Activated naive CD4-positive, alpha-beta T cell treated with anti-CD3 and anti-CD28 coated beads, Interleukin-2, amount 50 U/mL, for 24 hours (primary cell): ENCODE measurements around the gene QRFP.

Source experiments
- H3K27ac Mint-ChIP-seq: one replicate; pipeline ENCODE4 v1.8.0; 2021; ENCODE audit warnings: mild to moderate bottlenecking, mixed read lengths
- H3K27me3 Mint-ChIP-seq: one replicate; pipeline ENCODE4 v1.8.0; 2021; ENCODE audit warnings: mixed read lengths
- H3K36me3 Mint-ChIP-seq: one replicate; pipeline ENCODE4 v1.8.0; 2021; ENCODE audit warnings: mixed read lengths
- H3K4me1 Mint-ChIP-seq: one replicate; pipeline ENCODE4 v1.8.0; 2021; ENCODE audit warnings: mixed read lengths
- H3K4me3 Mint-ChIP-seq: one replicate; pipeline ENCODE4 v1.8.0; 2021; ENCODE audit warnings: mild to moderate bottlenecking, mixed read lengths
- H3K9me3 Mint-ChIP-seq: one replicate; pipeline ENCODE4 v1.8.0; 2021; ENCODE audit warnings: mixed read lengths

QRFP gene

GRCh38 chr9:130936285-130937117 is 39.9 kb upstream of the QRFP start:
- H3K27me3 Mint-ChIP-seq, result peaks cover 47% of the 10 kb centered on the region
- H3K9me3 Mint-ChIP-seq, result no peaks in the 10 kb centered on the region
- peaks cover 12% of the 10 kb centered on the region for H3K4me1 Mint-ChIP-seq
- peak overlapping the region; percentile 57 for H3K27ac Mint-ChIP-seq
- peak overlapping the region; percentile 40 for H3K4me3 Mint-ChIP-seq
- H3K36me3 Mint-ChIP-seq, result no peaks in the 10 kb centered on the region

GRCh38 chr9:130935648-130936271 is 39.1 kb upstream of the QRFP start:
- no peaks in the 10 kb centered on the region for H3K9me3 Mint-ChIP-seq
- peaks cover 41% of the 10 kb centered on the region for H3K27me3 Mint-ChIP-seq

GRCh38 chr9:130934702-130935647 is 38.4 kb upstream of the QRFP start:
- Mint-ChIP-seq H3K36me3 (no peaks in the 10 kb centered on the region), H3K4me1 (peaks cover 6% of the 10 kb centered on the region), H3K4me3 (no peak overlapping the region), H3K27me3 (peaks cover 37% of the 10 kb centered on the region), H3K27ac (no peak overlapping the region), H3K9me3 (no peaks in the 10 kb centered on the region)

More at GRCh38 chr9:130935648-130936271, 39.1 kb upstream of the QRFP start:
- Mint-ChIP-seq H3K27ac (no peak overlapping the region), H3K4me1 (peaks cover 10% of the 10 kb centered on the region), H3K4me3 (no peak overlapping the region), H3K36me3 (no peaks in the 10 kb centered on the region)

GRCh38 chr9:130934246-130934645 is 37.6 kb upstream of the QRFP start:
- Mint-ChIP-seq H3K27ac (no peak overlapping the region), H3K4me1 (peaks cover 6% of the 10 kb centered on the region), H3K4me3 (no peak overlapping the region), H3K27me3 (peaks cover 37% of the 10 kb centered on the region), H3K9me3 (no peaks in the 10 kb centered on the region), H3K36me3 (no peaks in the 10 kb centered on the region)

GRCh38 chr9:130933114-130934046 is 36.8 kb upstream of the QRFP start:
- Mint-ChIP-seq H3K36me3 (no peaks in the 10 kb centered on the region), H3K4me1 (peaks cover 6% of the 10 kb centered on the region), H3K27ac (no peak overlapping the region), H3K27me3 (peaks cover 35% of the 10 kb centered on the region), H3K4me3 (no peak overlapping the region), H3K9me3 (no peaks in the 10 kb centered on the region)

- no peak overlapping the region for H3K27ac Mint-ChIP-seq
- no peak overlapping the region for H3K4me3 Mint-ChIP-seq
- peaks cover 31% of the 10 kb centered on the region for H3K27me3 Mint-ChIP-seq
- peaks cover 6% of the 10 kb centered on the region for H3K4me1 Mint-ChIP-seq
- H3K9me3 Mint-ChIP-seq, result no peaks in the 10 kb centered on the region
- no peaks in the 10 kb centered on the region for H3K36me3 Mint-ChIP-seq
Observed at GRCh38 chr9:130932255-130933079, 35.9 kb upstream of the QRFP start.

GRCh38 chr9:130931508-130932254 is 35.1 kb upstream of the QRFP start:
- Mint-ChIP-seq H3K4me1 (peaks cover 1% of the 10 kb centered on the region), H3K27ac (no peak overlapping the region), H3K9me3 (no peaks in the 10 kb centered on the region), H3K36me3 (no peaks in the 10 kb centered on the region), H3K27me3 (peaks cover 24% of the 10 kb centered on the region), H3K4me3 (no peak overlapping the region)

- Mint-ChIP-seq H3K27ac (no peak overlapping the region), H3K4me3 (no peak overlapping the region), H3K36me3 (no peaks in the 10 kb centered on the region), H3K9me3 (no peaks in the 10 kb centered on the region), H3K27me3 (peaks cover 22% of the 10 kb centered on the region), H3K4me1 (no peaks in the 10 kb centered on the region)
Observed at GRCh38 chr9:130930804-130931349, 34.3 kb upstream of the QRFP start.

- Mint-ChIP-seq H3K27ac (no peak overlapping the region), H3K27me3 (peaks cover 22% of the 10 kb centered on the region), H3K4me1 (no peaks in the 10 kb centered on the region), H3K9me3 (no peaks in the 10 kb centered on the region), H3K4me3 (no peak overlapping the region), H3K36me3 (no peaks in the 10 kb centered on the region)
Observed at GRCh38 chr9:130930132-130930803, 33.7 kb upstream of the QRFP start.

- H3K27ac Mint-ChIP-seq, result no peak overlapping the region
- H3K27me3 Mint-ChIP-seq, result peaks cover 15% of the 10 kb centered on the region
- H3K36me3 Mint-ChIP-seq, result no peaks in the 10 kb centered on the region
- no peaks in the 10 kb centered on the region for H3K9me3 Mint-ChIP-seq
- no peaks in the 10 kb centered on the region for H3K4me1 Mint-ChIP-seq
- no peak overlapping the region for H3K4me3 Mint-ChIP-seq
Observed at GRCh38 chr9:130929571-130930038, 33.0 kb upstream of the QRFP start.

- Mint-ChIP-seq H3K4me3 (no peak overlapping the region), H3K27me3 (peaks cover 13% of the 10 kb centered on the region), H3K9me3 (no peaks in the 10 kb centered on the region), H3K27ac (no peak overlapping the region), H3K4me1 (no peaks in the 10 kb centered on the region), H3K36me3 (no peaks in the 10 kb centered on the region)
Observed at GRCh38 chr9:130927995-130928900, 31.6 kb upstream of the QRFP start.

- H3K36me3 Mint-ChIP-seq, result no peaks in the 10 kb centered on the region
- no peak overlapping the region for H3K4me3 Mint-ChIP-seq
- H3K27me3 Mint-ChIP-seq, result peaks cover 6% of the 10 kb centered on the region
- H3K9me3 Mint-ChIP-seq, result no peaks in the 10 kb centered on the region
- H3K4me1 Mint-ChIP-seq, result no peaks in the 10 kb centered on the region
- no peak overlapping the region for H3K27ac Mint-ChIP-seq
Observed at GRCh38 chr9:130927338-130927737, 30.7 kb upstream of the QRFP start.
